Daoy (cell line): ENCODE measurements around the gene SNED1. TPM values are rescaled to one million over a fixed set of nuclear protein-coding genes. Genes with fewer than 3 reads are reported as not detected.

Experiments
- DNase-seq: peaks from one replicate; pipeline ENCODE4 v3.0.0-alpha.2; 2015; ENCODE audit warnings: low read depth
- total RNA-seq: library from RNA; depleted of rRNA; stranded (reverse); fragments of >200 nt; shearing (Covaris generic); gene quantifications from 2 replicates; pipeline ENCODE4 v1.2.3, GENCODE V29; 2014

The SNED1 gene
- total RNA-seq, 1 experiment from 2014 or later = 0.06 TPM

DNA sequence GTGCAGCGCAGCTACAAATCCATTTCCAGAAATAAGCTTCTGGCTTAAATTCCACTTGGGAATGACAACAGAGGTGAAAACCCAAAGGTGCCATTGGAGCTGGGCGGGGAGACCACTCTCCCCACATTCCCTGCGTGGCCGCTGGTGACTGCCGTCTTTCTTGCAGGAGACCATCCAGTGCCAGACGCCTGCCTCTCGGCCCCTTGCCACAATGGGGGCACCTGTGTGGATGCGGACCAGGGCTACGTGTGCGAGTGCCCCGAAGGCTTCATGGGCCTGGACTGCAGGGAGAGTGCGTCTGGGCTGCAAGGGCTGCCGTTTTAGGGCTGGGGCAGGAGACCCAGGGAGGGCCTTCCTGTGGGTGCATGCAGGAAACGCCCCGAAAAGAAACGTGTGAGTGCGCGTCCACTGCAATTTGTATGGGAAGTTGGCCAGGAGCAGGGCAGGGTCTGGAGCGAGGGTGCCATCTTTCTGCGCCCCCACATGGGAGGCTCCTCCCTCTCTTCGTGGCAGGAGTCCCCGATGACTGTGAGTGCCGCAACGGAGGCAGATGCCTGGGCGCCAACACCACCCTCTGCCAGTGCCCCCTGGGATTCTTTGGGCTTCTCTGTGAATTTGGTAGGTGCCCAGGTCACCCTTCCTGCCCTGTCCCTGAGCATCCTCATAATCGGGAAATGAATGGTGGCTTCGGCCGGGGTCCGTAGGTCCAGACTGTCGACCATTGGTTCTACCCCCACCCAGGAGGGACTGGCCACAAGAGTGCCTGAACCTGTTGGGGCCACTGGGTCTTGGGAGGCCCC is 49.9 kb downstream of the SNED1 start:
- DNase-seq = no peak

DNA sequence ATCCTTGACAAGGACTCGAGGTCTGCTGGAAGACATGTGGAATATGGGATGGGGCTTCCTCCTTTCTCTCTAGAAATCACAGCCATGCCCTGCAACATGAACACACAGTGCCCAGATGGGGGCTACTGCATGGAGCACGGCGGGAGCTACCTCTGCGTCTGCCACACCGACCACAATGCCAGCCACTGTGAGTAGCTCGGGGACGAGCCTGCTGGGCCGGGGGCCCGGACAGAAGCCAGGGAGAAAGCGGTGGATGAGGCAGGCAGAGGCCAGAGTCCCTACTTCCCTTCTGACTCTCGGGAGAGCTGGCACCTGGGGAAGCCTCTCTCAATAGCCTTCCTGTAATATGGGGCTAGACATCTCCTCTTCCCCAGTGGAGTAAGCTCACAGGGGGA is 50.5 kb downstream of the SNED1 start:
- DNase-seq = no peak

DNA sequence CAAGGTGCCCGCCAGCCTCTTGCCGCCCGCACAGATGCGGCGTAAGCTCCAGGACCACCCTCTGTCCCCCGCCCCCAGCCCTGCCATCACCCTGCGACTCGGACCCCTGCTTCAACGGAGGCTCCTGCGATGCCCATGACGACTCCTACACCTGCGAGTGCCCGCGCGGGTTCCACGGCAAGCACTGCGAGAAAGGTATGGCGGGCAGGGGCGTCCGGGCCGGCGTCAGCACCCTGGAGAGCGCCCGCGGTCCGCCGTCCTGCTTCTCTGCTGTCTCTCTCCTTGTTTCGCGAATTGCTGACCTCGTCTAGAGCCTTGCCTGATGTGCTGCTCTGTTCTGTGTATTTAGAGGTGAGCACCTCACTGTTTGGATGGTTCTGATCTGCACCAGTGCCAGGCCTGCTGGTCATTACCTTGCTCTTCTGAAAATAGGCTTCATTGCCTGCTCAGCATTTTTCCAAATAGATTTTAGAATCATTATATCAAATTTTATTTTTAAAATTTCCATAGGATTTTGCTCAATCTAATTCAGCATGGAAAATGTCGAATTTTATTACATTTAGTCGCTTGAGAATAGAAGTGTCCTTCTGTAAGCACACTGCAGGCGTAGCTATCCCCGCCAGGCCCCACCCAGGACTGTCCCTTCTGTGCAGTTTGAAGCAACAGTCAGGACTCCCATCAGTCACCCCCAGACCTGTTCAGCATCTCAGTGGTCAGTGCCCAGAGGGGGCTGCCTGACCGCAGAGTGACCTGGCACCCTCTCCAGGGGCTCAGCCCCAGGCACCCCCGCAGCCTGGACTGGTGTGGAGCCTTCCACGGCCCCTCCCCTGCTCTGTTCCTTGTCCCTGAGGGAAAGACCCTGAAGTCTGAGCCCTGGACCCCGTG is 51.6 kb downstream of the SNED1 start:
- no peak for DNase-seq

DNA sequence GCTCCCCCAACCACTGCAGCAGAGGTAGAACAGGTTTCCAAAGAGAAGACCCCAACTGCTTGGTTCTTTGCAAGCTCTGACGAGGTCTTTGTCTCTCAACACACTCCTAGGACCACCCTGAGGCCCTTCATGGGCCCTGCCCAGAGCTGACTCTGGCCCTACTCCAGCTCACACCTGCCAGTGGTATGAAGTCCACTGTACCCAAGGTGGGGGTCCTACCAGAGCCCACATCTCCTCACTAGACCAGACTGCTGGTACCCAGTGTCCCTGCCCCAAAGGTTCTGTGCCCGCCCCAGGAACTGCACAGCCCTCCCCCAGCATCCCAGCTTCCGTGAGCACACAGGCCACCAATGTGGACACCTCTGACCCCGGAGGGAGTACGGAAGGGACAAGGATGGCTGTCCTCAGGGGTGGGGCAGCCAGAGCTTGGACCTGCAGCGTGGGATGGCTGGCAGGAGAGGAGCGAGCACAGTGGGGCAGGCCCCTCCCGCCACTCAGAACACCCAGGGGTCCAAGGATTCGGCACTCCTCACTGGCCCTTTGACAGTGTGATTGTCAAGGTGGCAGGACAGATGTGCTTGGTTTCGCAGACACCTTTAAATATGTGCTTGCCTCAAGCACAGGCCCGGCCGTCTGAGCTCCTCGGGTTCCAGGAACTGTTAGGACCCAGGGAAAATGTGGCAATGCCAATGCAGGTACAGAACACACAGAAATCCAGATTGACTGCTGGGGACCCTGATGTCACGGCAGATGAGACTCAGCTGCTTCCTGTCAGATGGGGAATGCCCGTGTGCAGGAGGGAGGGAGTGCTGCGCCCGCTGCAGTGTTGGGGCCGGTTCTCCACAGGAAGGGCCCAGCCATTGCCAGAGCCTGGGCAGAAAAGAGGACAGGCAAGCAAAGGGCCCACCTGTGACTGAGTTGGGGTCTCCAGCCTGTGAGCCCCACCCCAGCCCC is 52.5 kb downstream of the SNED1 start:
- no peak for DNase-seq

DNA sequence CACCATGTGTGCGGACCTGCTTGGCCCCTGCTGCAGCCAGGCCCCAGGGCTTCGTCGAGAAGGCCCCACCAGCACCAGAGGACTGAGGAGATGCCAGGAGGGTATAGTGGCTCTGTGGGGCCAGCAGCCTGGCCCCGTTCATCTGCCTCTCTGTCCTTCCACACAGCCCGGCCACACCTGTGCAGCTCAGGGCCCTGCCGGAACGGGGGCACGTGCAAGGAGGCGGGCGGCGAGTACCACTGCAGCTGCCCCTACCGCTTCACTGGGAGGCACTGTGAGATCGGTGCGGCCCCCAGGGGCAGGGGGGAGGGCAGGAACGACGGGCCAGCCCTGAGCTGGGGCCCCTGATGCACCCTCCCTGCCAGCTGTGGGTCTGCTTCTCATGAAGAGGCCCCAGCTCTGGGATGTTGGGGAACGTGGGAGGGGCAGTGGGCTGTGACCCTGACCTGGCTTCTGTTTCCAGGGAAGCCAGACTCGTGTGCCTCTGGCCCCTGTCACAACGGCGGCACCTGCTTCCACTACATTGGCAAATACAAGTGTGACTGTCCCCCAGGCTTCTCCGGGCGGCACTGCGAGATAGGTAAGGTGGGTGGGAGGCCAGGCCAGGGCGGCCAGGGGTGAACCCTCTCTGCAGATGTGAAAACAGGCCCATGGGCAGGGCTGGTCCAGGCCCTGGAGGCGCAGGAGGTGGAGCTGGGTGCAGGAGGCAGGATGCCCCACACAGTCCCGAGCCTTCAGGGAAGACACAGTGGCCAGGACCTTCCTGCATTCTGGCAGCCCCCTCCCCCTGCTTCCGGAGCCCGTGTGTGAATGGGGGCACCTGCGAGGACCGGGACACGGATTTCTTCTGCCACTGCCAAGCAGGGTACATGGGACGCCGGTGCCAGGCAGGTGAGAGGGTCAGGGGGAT is 53.4 kb downstream of the SNED1 start:
- DNase-seq = no peak

DNA sequence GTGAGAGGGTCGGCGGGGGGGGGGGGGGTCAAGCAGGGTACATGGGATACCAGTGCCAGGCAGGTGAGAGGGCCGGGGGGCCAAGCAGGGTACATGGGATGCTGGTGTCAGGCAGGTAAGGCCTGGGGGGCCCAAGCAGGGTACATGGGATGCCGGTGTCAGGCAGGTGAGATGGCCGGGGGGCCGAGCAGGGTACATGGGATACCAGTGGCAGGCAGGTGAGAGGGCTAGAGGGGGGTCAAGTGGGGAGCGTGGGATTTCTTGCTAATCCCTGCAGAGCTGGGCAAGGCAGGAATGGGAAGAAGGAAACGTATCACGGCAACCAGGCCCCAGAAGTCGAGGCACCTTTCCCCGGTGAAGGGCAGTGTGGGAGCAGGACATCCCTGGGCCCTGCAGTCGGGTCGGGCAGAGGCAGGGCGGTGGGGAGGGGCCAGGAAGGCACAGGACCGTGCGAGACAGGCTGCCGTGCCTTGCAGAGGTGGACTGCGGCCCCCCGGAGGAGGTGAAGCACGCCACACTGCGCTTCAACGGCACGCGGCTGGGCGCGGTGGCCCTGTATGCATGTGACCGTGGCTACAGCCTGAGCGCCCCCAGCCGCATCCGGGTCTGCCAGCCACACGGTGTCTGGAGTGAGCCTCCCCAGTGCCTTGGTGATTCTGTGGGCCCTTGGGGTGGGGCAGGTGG is 54.4 kb downstream of the SNED1 start:
- DNase-seq = no peak

DNA sequence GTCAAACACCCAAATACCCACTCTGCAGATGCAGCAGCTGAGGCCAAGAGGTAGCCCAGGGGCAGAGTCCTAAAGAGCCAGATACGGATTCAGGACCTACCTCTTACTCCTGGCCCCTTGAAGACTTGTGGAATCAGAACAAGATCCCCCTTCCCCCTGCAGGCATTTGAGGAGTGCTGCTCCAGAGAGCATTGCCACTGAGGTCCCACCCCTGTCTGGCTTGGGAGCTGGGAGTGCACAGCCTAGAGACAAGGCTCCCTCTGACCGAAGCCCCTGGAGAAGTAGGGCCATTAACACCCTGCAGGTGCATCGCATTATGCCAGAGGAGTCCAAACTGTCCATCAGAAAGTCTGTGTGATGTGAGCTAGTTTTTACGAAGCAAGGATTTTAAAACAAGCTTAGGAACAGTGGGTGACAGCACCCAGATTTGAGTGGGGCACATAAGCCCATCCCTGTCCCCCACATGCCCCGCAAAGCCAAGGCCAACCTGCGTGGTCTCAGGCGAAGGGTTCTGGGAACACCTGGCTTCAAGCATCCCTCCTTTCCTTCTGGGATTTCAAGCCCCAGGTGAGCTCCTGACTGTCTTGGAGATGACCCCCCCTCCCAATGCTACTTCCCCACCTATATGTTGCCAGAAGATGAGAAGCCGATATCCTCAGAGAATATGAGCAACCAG is 55.3 kb downstream of the SNED1 start:
- DNase-seq = no peak

DNA sequence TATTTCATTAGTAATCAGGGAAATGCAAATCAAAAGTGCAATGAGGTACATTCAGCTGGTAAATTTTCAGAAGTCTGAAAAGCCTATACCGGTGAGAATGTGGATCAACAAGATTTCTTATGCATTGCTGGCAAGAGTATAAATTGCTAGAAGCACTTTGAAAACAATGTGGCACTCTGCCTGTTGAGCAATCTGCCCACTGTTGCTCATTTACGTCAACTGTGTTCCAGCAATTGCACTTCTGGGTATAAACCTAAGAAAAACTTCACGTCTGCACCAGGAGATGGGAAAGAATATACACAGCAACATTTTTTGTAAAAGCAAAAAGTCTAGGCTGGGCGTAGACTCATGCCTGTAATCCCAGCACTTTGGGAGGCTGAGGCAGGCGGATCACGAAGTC is 62.9 kb downstream of the SNED1 start:
- no peak for DNase-seq

DNA sequence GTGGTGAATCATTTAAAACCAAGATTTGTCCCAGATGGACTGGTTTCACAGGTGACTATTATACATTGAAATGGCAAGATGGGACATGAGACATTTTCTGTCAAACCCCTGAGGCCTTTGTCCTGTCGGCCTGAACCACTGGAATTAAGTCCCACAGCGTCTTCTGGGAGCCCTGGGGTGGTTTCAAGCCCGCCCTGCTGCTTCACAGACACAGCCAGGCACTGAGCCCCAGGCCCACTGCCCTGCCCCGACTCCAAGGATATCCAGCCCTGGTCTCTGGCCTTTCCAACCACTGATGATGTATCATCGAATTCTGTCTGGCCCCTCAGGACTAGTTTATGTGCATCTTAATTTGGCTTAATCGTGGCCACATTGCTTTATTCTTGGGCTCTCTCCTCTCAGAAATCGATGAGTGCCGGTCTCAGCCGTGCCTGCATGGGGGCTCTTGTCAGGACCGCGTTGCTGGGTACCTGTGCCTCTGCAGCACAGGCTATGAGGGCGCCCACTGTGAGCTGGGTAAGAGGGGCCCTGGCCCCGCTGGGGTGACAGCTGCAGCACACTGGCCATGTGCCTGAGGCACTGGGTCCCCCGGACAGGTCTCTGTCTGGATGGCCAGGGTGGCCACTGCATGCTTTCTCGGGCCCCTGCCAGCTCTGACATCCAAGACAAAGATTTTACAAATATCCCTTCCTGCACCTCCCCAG is 64.1 kb downstream of the SNED1 start:
- no peak for DNase-seq

DNA sequence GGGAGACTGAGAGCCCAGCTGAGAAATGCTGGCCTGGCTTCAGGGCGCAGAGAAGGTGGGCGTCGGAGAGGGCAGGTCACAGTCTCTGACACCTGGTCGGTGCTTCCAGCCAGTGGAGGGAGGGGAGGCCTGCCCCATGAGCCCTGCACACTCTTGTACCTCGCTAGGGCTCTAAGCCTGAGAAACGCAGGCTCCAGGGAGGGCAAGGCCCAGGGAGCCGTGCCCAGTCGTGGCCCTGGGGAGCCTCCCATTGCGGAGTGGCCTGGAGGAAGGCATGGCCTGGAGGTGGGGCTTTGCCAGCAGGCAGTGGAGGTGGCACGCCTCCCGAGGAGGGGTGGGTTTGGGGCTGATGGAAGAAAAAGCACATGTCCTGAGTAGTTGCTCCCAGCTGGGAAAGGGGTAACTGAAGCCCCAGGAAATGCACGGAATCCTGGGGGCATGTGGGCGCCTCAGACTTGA is 64.7 kb downstream of the SNED1 start:
- no peak for DNase-seq

DNA sequence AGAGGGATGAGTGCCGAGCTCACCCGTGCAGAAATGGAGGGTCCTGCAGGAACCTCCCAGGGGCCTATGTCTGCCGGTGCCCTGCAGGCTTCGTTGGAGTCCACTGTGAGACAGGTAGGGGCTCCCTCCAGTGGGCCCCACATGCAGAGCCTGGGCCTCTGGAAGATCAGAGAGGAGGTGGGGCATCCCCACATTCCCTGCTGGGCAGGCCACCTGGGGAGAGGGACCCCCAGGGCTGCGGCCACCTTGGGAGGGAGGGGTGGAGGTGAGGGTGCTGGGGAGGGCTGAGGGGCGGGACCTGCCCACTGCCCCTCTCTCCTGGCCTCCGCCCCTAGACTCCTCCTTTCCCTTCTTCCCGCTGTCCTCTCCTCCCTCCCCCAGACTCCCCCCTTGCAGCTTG is 65.2 kb downstream of the SNED1 start:
- no peak for DNase-seq

DNA sequence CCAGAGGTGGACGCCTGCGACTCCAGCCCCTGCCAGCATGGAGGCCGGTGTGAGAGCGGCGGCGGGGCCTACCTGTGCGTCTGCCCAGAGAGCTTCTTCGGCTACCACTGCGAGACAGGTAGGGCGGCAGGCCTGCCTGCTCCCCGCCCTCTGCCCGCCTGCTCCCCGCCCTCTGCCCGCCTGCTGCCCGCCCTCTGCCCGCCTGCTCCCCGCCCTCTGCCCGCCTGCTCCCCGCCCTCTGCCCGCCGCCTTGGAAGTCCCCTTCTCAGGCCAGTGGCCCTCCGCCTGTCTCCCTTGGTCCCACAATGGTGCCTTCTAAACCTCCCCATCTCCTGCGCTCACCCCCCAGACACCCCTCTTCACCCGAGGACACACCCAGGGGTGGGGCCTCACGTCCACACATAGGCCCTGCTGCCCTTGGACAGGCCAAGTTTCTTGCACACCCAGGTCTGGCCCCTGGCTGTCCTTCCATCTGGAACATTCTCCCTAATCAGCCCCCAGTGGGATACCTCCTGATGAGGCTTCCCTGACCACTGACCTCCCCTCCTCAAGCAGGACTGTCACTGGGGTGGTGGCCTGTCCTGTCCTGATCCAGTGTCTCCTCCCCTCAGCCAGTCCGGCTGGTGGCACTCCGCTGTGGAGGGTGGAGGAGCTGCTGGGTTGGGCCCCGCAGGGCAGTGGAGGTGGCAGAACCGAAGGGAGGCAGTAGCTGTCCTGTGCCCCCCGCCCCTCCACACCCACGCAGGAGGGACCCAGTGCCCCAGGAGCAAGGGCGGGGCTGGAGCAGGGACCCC is 65.8 kb downstream of the SNED1 start:
- peak; percentile 26 for DNase-seq

DNA sequence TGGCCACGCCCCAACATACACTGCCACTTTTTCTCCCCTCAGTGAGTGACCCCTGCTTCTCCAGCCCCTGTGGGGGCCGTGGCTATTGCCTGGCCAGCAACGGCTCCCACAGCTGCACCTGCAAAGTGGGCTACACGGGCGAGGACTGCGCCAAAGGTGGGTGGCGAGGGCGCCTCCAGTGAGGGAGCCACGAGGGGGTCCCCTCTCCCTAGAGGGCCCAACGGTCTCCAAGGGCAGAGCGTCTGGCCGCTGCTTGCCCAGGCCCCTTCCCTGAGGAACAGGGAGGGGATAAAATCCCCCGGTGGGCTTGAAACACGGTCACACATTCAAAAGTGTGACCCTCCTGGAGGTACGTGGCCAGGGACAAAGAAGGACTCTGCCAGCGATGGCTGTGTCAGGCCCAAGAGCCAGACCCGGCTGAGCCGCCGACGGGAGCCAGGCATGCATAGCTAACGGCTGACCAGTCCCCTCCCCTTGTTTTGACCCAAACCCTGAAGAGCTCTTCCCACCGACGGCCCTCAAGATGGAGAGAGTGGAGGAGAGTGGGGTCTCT is 66.5 kb downstream of the SNED1 start:
- no peak for DNase-seq

DNA sequence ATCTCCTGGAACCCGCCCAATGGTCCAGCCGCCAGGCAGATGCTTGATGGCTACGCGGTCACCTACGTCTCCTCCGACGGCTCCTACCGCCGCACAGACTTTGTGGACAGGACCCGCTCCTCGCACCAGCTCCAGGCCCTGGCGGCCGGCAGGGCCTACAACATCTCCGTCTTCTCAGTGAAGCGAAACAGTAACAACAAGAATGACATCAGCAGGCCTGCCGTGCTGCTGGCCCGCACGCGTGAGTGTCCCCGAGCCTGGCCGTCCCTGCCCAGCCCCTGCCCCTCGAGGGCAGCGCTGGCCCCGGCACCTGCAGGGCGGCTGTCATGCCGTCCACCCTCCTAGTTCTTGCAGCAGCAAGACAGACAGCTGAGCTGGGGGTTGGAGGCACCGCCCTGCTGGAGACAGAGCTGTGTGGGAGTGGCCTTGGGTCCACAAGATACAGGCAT is 67.0 kb downstream of the SNED1 start:
- DNase-seq = no peak

DNA sequence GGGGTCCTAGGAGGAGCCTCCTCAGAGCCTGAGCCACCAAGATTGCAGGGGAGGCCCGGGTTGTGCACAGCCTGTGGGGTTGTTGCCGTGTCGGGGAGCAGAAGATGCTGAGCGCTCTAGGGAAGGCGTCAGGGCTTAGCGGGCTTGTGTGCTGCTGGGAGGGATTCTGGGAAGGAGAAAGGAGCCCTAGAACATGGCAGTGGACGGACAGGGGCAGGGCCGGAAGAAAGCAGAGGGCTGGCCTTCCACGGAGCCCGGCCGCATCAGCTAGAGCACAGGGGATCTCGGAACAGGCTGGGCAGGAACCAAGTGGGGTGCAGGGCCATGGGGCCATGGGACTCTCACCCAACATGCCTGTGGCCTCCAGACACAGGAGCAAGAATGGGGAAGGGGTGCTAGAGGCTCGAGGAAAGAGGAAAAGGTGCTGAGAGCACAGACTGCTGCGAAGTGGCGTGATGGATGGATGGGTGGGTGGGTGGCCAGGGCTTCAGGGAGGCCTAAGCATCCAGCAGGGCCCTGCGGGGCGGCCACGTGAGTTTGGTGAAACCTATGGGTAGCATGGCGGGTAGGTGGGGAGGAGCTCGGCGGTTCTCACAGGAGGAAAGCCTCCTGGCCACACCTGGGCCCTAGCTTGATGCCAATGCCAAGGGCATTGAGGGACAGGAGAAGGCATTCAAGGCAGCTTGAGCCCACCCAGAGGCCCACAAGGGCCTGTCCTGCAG is 67.9 kb downstream of the SNED1 start:
- DNase-seq = no peak

DNA sequence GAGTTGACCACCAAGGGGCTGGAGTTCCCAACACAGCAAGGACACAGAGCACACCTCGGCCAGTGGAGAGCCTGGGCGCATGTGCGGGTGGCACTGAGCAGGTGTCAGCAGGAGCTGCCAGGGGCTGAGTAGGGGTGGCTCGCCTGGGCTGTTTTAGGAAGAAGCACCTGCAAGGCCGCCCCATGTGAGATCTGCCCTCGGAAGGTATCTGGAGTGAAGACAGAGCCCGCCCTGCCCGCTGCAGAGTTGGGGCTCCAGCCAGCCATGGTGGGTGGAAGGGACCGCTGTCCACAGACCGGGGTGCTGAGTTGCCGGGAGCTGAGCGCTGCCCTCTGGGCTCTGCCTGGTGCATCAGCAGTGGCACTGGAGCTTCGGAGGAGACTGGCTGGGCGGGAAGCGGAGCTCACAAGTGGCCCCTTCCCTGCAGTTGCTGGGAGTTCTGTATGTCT is 68.5 kb downstream of the SNED1 start:
- DNase-seq = peak; percentile 23
